Tibial artery (tissue), 4 donors: ENCODE data around the gene CMTM4.
A peak's percentile ranks its signal among the peaks of the same experiment; 100 is the strongest.

Experiments used
- DNase-seq, 2 donors: peaks; one replicate each; pipeline ENCODE4 v3.0.0-alpha.2; 2019
- H3K27ac ChIP-seq, 2 donors: fragments of 200-600 bp; sonication (generic) in 1 of 2; 1 replicate in 1 of 2; 2 replicates in 1 of 2; pipeline ENCODE4 v1.5.1; 2018 to 2019; ENCODE audit warnings: mild to moderate bottlenecking in 1 of 2
- H3K27me3 ChIP-seq, 2 donors: fragments of 200-600 bp; sonication (generic) in 1 of 2; one replicate each; pipeline versions ENCODE4 v1.5.1 to v1.6.0; 2016 to 2019
- H3K36me3 ChIP-seq, 3 donors: fragments of 200-600 bp; sonication (generic) in 2 of 3; one replicate each; pipeline ENCODE4 v1.5.1; 2016 to 2019; ENCODE audit warnings: mild to moderate bottlenecking in 2 of 3
- H3K4me1 ChIP-seq, 4 donors: fragments of 200-600 bp; sonication (generic) in 2 of 4; 1 replicate in 3 of 4; 2 replicates in 1 of 4; pipeline ENCODE4 v1.5.1; 2016 to 2019
- H3K4me3 ChIP-seq, 2 donors: fragments of 200-600 bp; sonication (generic) in 1 of 2; 1 replicate in 1 of 2; 2 replicates in 1 of 2; pipeline ENCODE4 v1.5.1; 2018 to 2019; ENCODE audit warnings: mild to moderate bottlenecking in 2 of 2
- H3K9me3 ChIP-seq, 3 donors: fragments of 200-600 bp; sonication (generic) in 1 of 3; one replicate each; pipeline ENCODE4 v1.5.1; 2016 to 2019
- CTCF ChIP-seq, 2 experiments: fragments of 200-600 bp in 1 of 2; fragments of 450-650 bp in 1 of 2; IDR thresholded peaks; one replicate each; pipeline ENCODE4 v1.5.1; 2017 to 2019; ENCODE audit warnings: antibody characterized with exemption in 2 of 2, mild to moderate bottlenecking in 1 of 2, moderate library complexity in 1 of 2
- intact Hi-C: fragments of 100-400 bp; cut with DNase I; formaldehyde crosslinking; loops from one replicate; pipeline ENCODE4 v1.15.0; 2023; ENCODE audit warnings: low total_unique reads

CMTM4 gene

DNA sequence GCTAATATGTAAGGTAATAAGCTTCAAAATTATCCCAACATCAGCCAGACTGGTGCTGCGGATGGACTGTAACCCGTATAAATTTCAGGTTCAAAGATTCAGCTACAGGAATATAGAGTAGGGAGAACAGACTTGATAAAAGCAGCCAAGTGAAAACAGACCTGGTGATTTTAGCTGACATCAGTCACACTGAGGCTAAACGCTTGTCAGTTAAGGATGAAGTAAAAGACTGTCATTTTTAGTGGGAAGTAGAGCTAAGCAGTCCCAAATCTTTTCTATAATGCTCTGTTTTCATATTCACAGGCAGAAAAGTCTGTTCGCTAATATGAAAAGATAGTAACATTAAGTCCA is 35.4 kb downstream of the CMTM4 start:
- no peak overlapping the region for H3K4me3 ChIP-seq
- peaks cover 0 to 30% (median 23%) of the 10 kb centered on the region in 4 donors for H3K4me1 ChIP-seq
- no peak for DNase-seq
- intact Hi-C loops: no loop called here
- H3K36me3 ChIP-seq: no peaks in the 10 kb centered on the region
- peak overlapping the region; percentile 67 to 71 for H3K27ac ChIP-seq
- no peaks in the 10 kb centered on the region for H3K27me3 ChIP-seq
- no peaks in the 10 kb centered on the region for H3K9me3 ChIP-seq
- no peak for TF ChIP-seq CTCF (IDR thresholded peaks at IDR 0.05)

GRCh38 chr16:66660422-66661209 is 35.9 kb downstream of the CMTM4 start:
- H3K27ac ChIP-seq: peak overlapping the region; percentile 67 to 71
- TF ChIP-seq CTCF (IDR thresholded peaks at IDR 0.05): peak in 1 of 2 experiments; percentile 20
- intact Hi-C loops: no loop called here

DNA sequence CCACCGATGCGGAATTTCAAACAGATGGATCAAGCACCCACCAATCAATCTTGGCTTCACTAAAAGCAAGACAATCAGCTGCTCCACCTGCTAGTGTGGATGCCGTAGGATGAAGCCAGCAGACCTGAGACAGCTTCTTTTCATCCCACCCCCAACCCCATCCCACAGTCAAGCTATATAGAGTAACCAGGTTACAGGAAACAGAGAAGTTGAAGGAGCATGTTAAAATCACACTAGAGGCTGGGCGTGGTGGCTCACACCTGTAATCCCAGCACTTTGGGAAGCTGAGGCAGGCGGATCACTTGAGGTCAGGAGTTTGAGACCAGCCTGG is 37.7 kb downstream of the CMTM4 start:
- H3K9me3 ChIP-seq: no peaks in the 10 kb centered on the region
- no peaks in the 10 kb centered on the region for H3K36me3 ChIP-seq
- no peak for TF ChIP-seq CTCF (IDR thresholded peaks at IDR 0.05)
- H3K4me1 ChIP-seq: peaks cover 0 to 30% (median 23%) of the 10 kb centered on the region in 4 donors
- no peak overlapping the region for H3K27ac ChIP-seq
- H3K4me3 ChIP-seq: no peak overlapping the region
- DNase-seq: no peak
- intact Hi-C loops: loop anchor here (10.0 kb wide), 1 partner anchor 176 kb away; the partner anchor contains the start of gene NAE1
- H3K27me3 ChIP-seq: no peaks in the 10 kb centered on the region

More at GRCh38 chr16:66660422-66661209, 35.9 kb downstream of the CMTM4 start:
- Histone ChIP-seq H3K27me3 (no peaks in the 10 kb centered on the region), H3K9me3 (no peaks in the 10 kb centered on the region), H3K4me3 (no peak overlapping the region), H3K4me1 (peaks cover 0 to 30% (median 23%) of the 10 kb centered on the region in 4 donors), H3K36me3 (no peaks in the 10 kb centered on the region)
- peak; percentile 73 to 84 for DNase-seq

GRCh38 chr16:66658143-66658859 is 38.2 kb downstream of the CMTM4 start:
- Histone ChIP-seq H3K27me3 (no peaks in the 10 kb centered on the region), H3K27ac (no peak overlapping the region), H3K4me3 (no peak overlapping the region), H3K36me3 (no peaks in the 10 kb centered on the region), H3K9me3 (no peaks in the 10 kb centered on the region), H3K4me1 (peaks cover 0 to 30% (median 23%) of the 10 kb centered on the region in 4 donors)
- DNase-seq: no peak
- no peak for TF ChIP-seq CTCF (IDR thresholded peaks at IDR 0.05)
- intact Hi-C loops: loop anchor here (10.0 kb wide), 1 partner anchor 176 kb away; the partner anchor contains the start of gene NAE1

DNA sequence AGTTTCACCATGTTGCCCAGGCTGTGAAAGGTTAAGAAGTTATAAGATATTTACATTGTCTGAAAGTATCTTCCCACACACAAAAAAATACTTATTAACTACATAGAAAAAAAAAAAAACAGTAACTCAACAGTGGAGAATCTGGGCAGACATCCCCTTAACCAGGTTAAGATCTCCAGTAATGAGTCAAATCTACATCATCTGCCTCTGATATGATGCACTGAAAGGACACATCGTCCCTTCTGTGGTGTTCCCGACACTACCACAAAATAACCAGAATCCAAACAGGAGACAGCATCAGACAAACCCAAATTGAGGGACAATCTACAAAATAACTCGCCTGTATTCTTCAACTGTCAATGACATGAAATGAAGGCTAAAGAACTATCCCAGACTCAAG is 40.0 kb downstream of the CMTM4 start:
- no peaks in the 10 kb centered on the region for H3K9me3 ChIP-seq
- no peak for TF ChIP-seq CTCF (IDR thresholded peaks at IDR 0.05)
- H3K27me3 ChIP-seq: no peaks in the 10 kb centered on the region

More for the DNA sequence above, 40.0 kb downstream of the CMTM4 start:
- Histone ChIP-seq H3K27ac (no peak overlapping the region), H3K36me3 (no peaks in the 10 kb centered on the region), H3K4me1 (peaks cover 0 to 16% (median 14%) of the 10 kb centered on the region in 4 donors), H3K4me3 (no peak overlapping the region)
- intact Hi-C loops: loop anchor here (10.0 kb wide), 1 partner anchor 178 kb away; the partner anchor contains the start of gene NAE1
- DNase-seq: no peak
